Fibroblast of lung (primary cell): ENCODE results near the gene ERBB4. TPM values are rescaled to one million over a fixed set of nuclear protein-coding genes. Genes with fewer than 3 reads are reported as not detected.

Experiments used
- DNase-seq, 2 donors: peaks; one replicate each; pipeline versions ENCODE4 v3.0.0 to v3.0.0-alpha.2; 2010; ENCODE audit warnings: low read depth in 2 of 2
- H2AFZ ChIP-seq: 2 replicates; pipeline ENCODE4 v1.5.1; 2012; ENCODE audit warnings: low read length, control low read depth, inconsistent platforms
- H3K27ac ChIP-seq: 2 replicates; pipeline ENCODE4 v1.5.1; 2011; ENCODE audit warnings: low read length, control low read depth; ENCODE audit not compliant: insufficient read depth
- H3K27me3 ChIP-seq: 2 replicates; pipeline ENCODE4 v1.5.1; 2011; ENCODE audit warnings: mild to moderate bottlenecking, low read length; ENCODE audit not compliant: control insufficient read depth, insufficient read depth
- H3K36me3 ChIP-seq: 2 replicates; pipeline ENCODE4 v1.5.1; 2011; ENCODE audit warnings: low read length; ENCODE audit not compliant: control insufficient read depth, insufficient read depth
- H3K4me1 ChIP-seq: 2 replicates; pipeline ENCODE4 v1.5.1; 2011; ENCODE audit warnings: low read length; ENCODE audit not compliant: control insufficient read depth, insufficient read depth; ENCODE audit errors: extremely low read depth
- H3K4me2 ChIP-seq: 2 replicates; pipeline ENCODE4 v1.5.1; 2011; ENCODE audit warnings: low read length, control low read depth; ENCODE audit not compliant: insufficient read depth; ENCODE audit errors: extremely low read depth
- H3K4me3 ChIP-seq, 4 experiments: fragments of 200-600 bp in 1 of 4; sonication (generic) in 1 of 4; replicated peaks in 1 of 4; 2 replicates each; pipeline ENCODE4 v1.5.1; 2011 to 2016; ENCODE audit warnings: low read length in 4 of 4, low read depth in 3 of 4, mild to moderate bottlenecking in 3 of 4, control low read depth in 2 of 4, inconsistent platforms in 1 of 4, mixed read lengths in 1 of 4; ENCODE audit not compliant: insufficient read depth in 1 of 4; ENCODE audit errors: control extremely low read depth in 1 of 4
- H3K79me2 ChIP-seq: 2 replicates; pipeline ENCODE4 v1.5.1; 2012; ENCODE audit warnings: mild to moderate bottlenecking, low read length, inconsistent platforms; ENCODE audit not compliant: control insufficient read depth, insufficient read depth
- H3K9ac ChIP-seq: 2 replicates; pipeline ENCODE4 v1.5.1; 2011; ENCODE audit warnings: mild to moderate bottlenecking, low read length, control low read depth; ENCODE audit not compliant: insufficient read depth
- H3K9me3 ChIP-seq: 2 replicates; pipeline ENCODE4 v1.5.1; 2012; ENCODE audit warnings: low read depth, low read length; ENCODE audit not compliant: control insufficient read depth, insufficient read depth
- H4K20me1 ChIP-seq: 2 replicates; pipeline ENCODE4 v1.5.1; 2011; ENCODE audit warnings: low read length; ENCODE audit not compliant: control insufficient read depth, insufficient read depth; ENCODE audit errors: extremely low read depth
- CTCF ChIP-seq, 2 donors: IDR thresholded peaks in 1 of 2; conservative IDR thresholded peaks in 1 of 2; 1 replicate in 1 of 2; 2 replicates in 1 of 2; pipeline ENCODE4 v1.5.1; 2011 to 2012; ENCODE audit warnings: low read length in 2 of 2, control low read depth in 1 of 2, inconsistent platforms in 1 of 2, low read depth in 1 of 2, mild to moderate bottlenecking in 1 of 2
- EZH2 ChIP-seq: IDR thresholded peaks from 2 replicates; pipeline ENCODE4 v1.5.1; 2012; ENCODE audit warnings: low read length, control low read depth, mild to moderate bottlenecking; ENCODE audit errors: missing control alignments
- polyA plus RNA-seq, 2 donors: library from polyadenylated mRNA; depleted of rRNA in 1 of 2; stranded (reverse) in 1 of 2; unstranded in 1 of 2; fragments of >200 nt; gene quantifications; 2 replicates each; pipeline ENCODE4 v1.2.1, GENCODE V29; 2011 to 2012; ENCODE audit warnings: missing spikeins in 1 of 2
- total RNA-seq: library from RNA; depleted of rRNA; stranded (reverse); fragments of >200 nt; gene quantifications from 2 replicates; pipeline ENCODE4 v1.2.1, GENCODE V29; 2014

Gene ERBB4
- total and polyA plus RNA-seq, 2 donors (not counting 1 experiment from before 2014, with no cell fraction given): 0.08 to 0.17 TPM

GRCh38 chr2:211376410-211376809, 1162.2 kb downstream of the ERBB4 start:
- Histone ChIP-seq H3K36me3 (no peaks in the 10 kb centered on the region), H3K4me3 (no peak overlapping the region), H3K9ac (no peak overlapping the region), H4K20me1 (no peaks in the 10 kb centered on the region), H3K4me1 (no peaks in the 10 kb centered on the region), H3K27me3 (no peaks in the 10 kb centered on the region), H3K9me3 (no peaks in the 10 kb centered on the region), H3K27ac (no peak overlapping the region), H3K4me2 (no peak overlapping the region), H2AFZ (no peak overlapping the region), H3K79me2 (no peaks in the 10 kb centered on the region)
- no peak for TF ChIP-seq CTCF (conservative IDR thresholded peaks at IDR 0.05 in 1 of 2, IDR thresholded peaks at IDR 0.05 in 1 of 2; ENCODE audit: low read depth in 1 of 2, low read length in 2 of 2)
- no peak for TF ChIP-seq EZH2
- no peak for DNase-seq

GRCh38 chr2:211373203-211373602, 1165.4 kb downstream of the ERBB4 start:
- no peaks in the 10 kb centered on the region for H3K27me3 ChIP-seq
- no peaks in the 10 kb centered on the region for H3K4me1 ChIP-seq
- no peaks in the 10 kb centered on the region for H3K9me3 ChIP-seq
- TF ChIP-seq CTCF (conservative IDR thresholded peaks at IDR 0.05 in 1 of 2, IDR thresholded peaks at IDR 0.05 in 1 of 2; ENCODE audit: low read depth in 1 of 2, low read length in 2 of 2) (no peak), EZH2 (no peak)
- H3K79me2 ChIP-seq: no peaks in the 10 kb centered on the region
- no peaks in the 10 kb centered on the region for H4K20me1 ChIP-seq
- H3K27ac ChIP-seq: no peak overlapping the region
- no peak overlapping the region for H3K4me3 ChIP-seq
- H3K4me2 ChIP-seq: no peak overlapping the region
- H2AFZ ChIP-seq: no peak overlapping the region
- H3K9ac ChIP-seq: no peak overlapping the region
- H3K36me3 ChIP-seq: no peaks in the 10 kb centered on the region
- DNase-seq: no peak

GRCh38 chr2:211371465-211371864, 1167.1 kb downstream of the ERBB4 start:
- Histone ChIP-seq H4K20me1 (no peaks in the 10 kb centered on the region), H3K9me3 (no peaks in the 10 kb centered on the region), H3K4me3 (no peak overlapping the region), H3K9ac (no peak overlapping the region), H3K4me1 (no peaks in the 10 kb centered on the region), H3K27me3 (no peaks in the 10 kb centered on the region), H3K4me2 (no peak overlapping the region), H2AFZ (no peak overlapping the region), H3K27ac (no peak overlapping the region), H3K36me3 (no peaks in the 10 kb centered on the region), H3K79me2 (no peaks in the 10 kb centered on the region)
- TF ChIP-seq EZH2 (no peak), CTCF (conservative IDR thresholded peaks at IDR 0.05 in 1 of 2, IDR thresholded peaks at IDR 0.05 in 1 of 2; ENCODE audit: low read depth in 1 of 2, low read length in 2 of 2) (no peak)
- no peak for DNase-seq
